ENCODE results near the gene GOLGB1.
A peak's percentile ranks its signal among the peaks of the same experiment; 100 is the strongest.
"Not testable (repeated sequence)": the region's sequence is repeated elsewhere in the genome, so short reads cannot be mapped to it uniquely, and the experiment has no call there.

The GOLGB1 gene

GRCh38 chr3:121749276-121750086 lies at the start of gene GOLGB1:
TSS of gene GOLGB1 (minus strand) at chr3:121749741. CDS start at chr3:121730971, 18,770 bp downstream.
- peak; percentile 98 for DNase-seq

- no peak for DNase-seq
These were observed 47.4 kb upstream of the GOLGB1 start for GRCh38 chr3:121796970-121797369.

GRCh38 chr3:121794264-121794983 lies 44.9 kb upstream of the GOLGB1 start:
- DNase-seq = no peak

- no peak for DNase-seq
These were observed 43.5 kb upstream of the GOLGB1 start for GRCh38 chr3:121793078-121793477.

GRCh38 chr3:121786485-121786884 lies 36.9 kb upstream of the GOLGB1 start:
- no peak for DNase-seq

- DNase-seq = not testable (repeated sequence)
These were observed 33.2 kb upstream of the GOLGB1 start for GRCh38 chr3:121782784-121783183.

- no peak for DNase-seq
These were observed 32.1 kb upstream of the GOLGB1 start for GRCh38 chr3:121781611-121782010.

- not testable (repeated sequence) for DNase-seq
These were observed 25.6 kb upstream of the GOLGB1 start for GRCh38 chr3:121775095-121775494.

GRCh38 chr3:121769246-121769645 lies 19.7 kb upstream of the GOLGB1 start:
- DNase-seq = no peak

- no peak for DNase-seq
These were observed 18.9 kb upstream of the GOLGB1 start for GRCh38 chr3:121768452-121768851.

GRCh38 chr3:121759541-121760202 lies 10.1 kb upstream of the GOLGB1 start:
- DNase-seq = no peak

- DNase-seq = no peak
These were observed 9.3 kb upstream of the GOLGB1 start for GRCh38 chr3:121758727-121759450.

GRCh38 chr3:121757812-121758545 lies 8.4 kb upstream of the GOLGB1 start:
- no peak for DNase-seq

GRCh38 chr3:121757087-121757811 lies 7.7 kb upstream of the GOLGB1 start:
- no peak for DNase-seq

- no peak for DNase-seq
These were observed 3.2 kb upstream of the GOLGB1 start for GRCh38 chr3:121752772-121753171.

GRCh38 chr3:121752261-121752660 lies 2.7 kb upstream of the GOLGB1 start:
- no peak for DNase-seq

- DNase-seq = no peak
These were observed 510 bp upstream of the GOLGB1 start for GRCh38 chr3:121750087-121750415.

- DNase-seq = peak; percentile 1
These were observed 763 bp downstream of the GOLGB1 start for GRCh38 chr3:121748680-121749275.

GRCh38 chr3:121747976-121748375 lies 1.6 kb downstream of the GOLGB1 start:
- no peak for DNase-seq

- not testable (repeated sequence) for DNase-seq
These were observed 6.4 kb downstream of the GOLGB1 start for GRCh38 chr3:121743106-121743505.

GRCh38 chr3:121740896-121741295 lies 8.6 kb downstream of the GOLGB1 start:
- no peak for DNase-seq

All from NCI-H1092 (cell line).